ENCODE data around the gene MAMDC4.

The MAMDC4 gene

DNA sequence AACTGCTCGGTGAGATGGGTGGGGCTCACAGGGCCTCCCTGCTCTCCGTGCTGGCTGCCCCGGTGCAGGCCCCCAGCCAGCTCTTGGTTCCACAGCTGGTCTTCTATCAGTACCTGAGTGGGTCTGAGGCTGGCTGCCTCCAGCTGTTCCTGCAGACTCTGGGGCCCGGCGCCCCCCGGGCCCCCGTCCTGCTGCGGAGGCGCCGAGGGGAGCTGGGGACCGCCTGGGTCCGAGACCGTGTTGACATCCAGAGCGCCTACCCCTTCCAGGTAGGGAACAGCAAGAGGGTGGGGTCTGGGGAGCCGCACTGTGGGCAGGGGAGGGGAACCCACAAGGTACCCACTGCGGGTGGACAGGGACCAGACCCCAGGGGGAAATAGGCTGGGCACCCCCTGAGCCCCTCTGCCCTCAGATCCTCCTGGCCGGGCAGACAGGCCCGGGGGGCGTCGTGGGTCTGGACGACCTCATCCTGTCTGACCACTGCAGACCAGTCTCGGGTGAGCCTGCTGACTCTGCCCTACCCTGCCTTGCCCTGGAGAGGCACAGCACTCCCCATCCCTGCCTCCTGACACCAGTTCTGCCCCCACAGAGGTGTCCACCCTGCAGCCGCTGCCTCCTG, 2.8 kb downstream of the MAMDC4 start:
- Histone ChIP-seq H3K27ac (ENCODE audit: extremely low read depth, low read depth, low read length) (no peak overlapping the region), H3K4me1 (ENCODE audit: control insufficient read depth, insufficient read depth, low read length) (0 out of 2 replicates have a peak, but pooled peaks cover 2% of the 10 kb centered on the region)
- CTCF ChIA-PET: no interaction called here

DNA sequence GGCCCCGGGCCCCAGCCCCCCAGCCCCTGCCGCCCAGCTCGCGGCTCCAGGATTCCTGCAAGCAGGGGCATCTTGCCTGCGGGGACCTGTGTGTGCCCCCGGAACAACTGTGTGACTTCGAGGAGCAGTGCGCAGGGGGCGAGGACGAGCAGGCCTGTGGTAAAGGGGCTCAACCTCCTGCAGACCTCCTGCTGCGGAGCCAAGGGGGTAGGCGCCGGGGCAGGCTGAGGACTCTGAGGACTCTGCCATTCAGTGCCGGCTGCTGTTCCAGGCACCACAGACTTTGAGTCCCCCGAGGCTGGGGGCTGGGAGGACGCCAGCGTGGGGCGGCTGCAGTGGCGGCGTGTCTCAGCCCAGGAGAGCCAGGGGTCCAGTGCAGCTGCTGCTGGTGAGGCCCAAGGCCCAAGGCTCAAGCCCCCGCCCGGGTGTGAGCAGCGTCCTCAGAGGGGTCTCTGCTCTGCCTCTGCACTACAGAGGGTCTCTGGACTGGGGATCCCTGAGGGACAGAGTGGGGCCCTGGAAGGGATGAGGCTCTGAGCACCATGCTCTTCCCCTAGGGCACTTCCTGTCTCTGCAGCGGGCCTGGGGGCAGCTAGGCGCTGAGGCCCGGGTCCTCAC, 3.4 kb downstream of the MAMDC4 start:
- TF ChIP-seq GLIS2 (tag by site-specific recombination; IDR thresholded peaks at IDR 0.05): 0 out of 2 replicates have a peak, but pooled peaks have one; percentile 24
- TF ChIP-seq, protein P1, sequence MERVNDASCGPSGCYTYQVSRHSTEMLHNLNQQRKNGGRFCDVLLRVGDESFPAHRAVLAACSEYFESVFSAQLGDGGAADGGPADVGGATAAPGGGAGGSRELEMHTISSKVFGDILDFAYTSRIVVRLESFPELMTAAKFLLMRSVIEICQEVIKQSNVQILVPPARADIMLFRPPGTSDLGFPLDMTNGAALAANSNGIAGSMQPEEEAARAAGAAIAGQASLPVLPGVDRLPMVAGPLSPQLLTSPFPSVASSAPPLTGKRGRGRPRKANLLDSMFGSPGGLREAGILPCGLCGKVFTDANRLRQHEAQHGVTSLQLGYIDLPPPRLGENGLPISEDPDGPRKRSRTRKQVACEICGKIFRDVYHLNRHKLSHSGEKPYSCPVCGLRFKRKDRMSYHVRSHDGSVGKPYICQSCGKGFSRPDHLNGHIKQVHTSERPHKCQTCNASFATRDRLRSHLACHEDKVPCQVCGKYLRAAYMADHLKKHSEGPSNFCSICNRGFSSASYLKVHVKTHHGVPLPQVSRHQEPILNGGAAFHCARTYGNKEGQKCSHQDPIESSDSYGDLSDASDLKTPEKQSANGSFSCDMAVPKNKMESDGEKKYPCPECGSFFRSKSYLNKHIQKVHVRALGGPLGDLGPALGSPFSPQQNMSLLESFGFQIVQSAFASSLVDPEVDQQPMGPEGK (tag by site-specific recombination; IDR thresholded peaks at IDR 0.05): peak; percentile 32; the same call in 1 of the 2 replicates
- TF ChIP-seq ZNF223 (tag by site-specific recombination; IDR thresholded peaks at IDR 0.05): no peak
- Histone ChIP-seq H3K36me3 (ENCODE audit: control insufficient read depth in 2 of 2, insufficient read depth in 1 of 2, low read length in 2 of 2) (peaks cover 0 to 43% of the 10 kb centered on the region in 2 experiments; a peak in 1 of 3 replicates), H3K9me3 (ENCODE audit: control insufficient read depth, insufficient read depth, low read depth, low read length) (no peaks in the 10 kb centered on the region), H3K27ac (ENCODE audit: extremely low read depth, low read depth, low read length) (no peak overlapping the region), H3K4me3 (ENCODE audit: low read depth, low read length) (no peak overlapping the region), H3K4me1 (ENCODE audit: control insufficient read depth, insufficient read depth, low read length) (no peaks in the 10 kb centered on the region)
- ChIA-PET POLR2A (interaction anchor here (0.6 to 1.3 kb wide), 2 partner anchors 11 to 1225 kb away, joined by 3 to 5 read pairs; partner anchors contain the start of gene EDF1), CTCF (no interaction called here)

More for the DNA sequence above, 2.8 kb downstream of the MAMDC4 start:
- POLR2A ChIA-PET: interaction anchor here (0.6 to 1.3 kb wide), 2 partner anchors 11 to 1226 kb away, joined by 3 to 5 read pairs; partner anchors contain the start of gene EDF1
- Histone ChIP-seq H3K9me3 (ENCODE audit: control insufficient read depth, insufficient read depth, low read depth, low read length) (no peaks in the 10 kb centered on the region), H3K4me3 (ENCODE audit: low read depth, low read length) (no peak overlapping the region), H3K36me3 (ENCODE audit: control insufficient read depth in 2 of 2, insufficient read depth in 1 of 2, low read length in 2 of 2) (peaks cover 0 to 45% of the 10 kb centered on the region in 2 experiments; a peak in 1 of 3 replicates)
- TF ChIP-seq, protein P2, sequence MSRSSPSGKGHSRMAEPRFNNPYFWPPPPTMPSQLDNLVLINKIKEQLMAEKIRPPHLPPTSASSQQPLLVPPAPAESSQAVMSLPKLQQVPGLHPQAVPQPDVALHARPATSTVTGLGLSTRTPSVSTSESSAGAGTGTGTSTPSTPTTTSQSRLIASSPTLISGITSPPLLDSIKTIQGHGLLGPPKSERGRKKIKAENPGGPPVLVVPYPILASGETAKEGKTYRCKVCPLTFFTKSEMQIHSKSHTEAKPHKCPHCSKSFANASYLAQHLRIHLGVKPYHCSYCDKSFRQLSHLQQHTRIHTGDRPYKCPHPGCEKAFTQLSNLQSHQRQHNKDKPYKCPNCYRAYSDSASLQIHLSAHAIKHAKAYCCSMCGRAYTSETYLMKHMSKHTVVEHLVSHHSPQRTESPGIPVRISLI (tag by site-specific recombination; IDR thresholded peaks at IDR 0.05): no peak
- TF ChIP-seq ZNF155 (tag by site-specific recombination; IDR thresholded peaks at IDR 0.05): no peak
- no peak for TF ChIP-seq GFI1B (tag by site-specific recombination; IDR thresholded peaks at IDR 0.05)
- TF ChIP-seq, protein P3, sequence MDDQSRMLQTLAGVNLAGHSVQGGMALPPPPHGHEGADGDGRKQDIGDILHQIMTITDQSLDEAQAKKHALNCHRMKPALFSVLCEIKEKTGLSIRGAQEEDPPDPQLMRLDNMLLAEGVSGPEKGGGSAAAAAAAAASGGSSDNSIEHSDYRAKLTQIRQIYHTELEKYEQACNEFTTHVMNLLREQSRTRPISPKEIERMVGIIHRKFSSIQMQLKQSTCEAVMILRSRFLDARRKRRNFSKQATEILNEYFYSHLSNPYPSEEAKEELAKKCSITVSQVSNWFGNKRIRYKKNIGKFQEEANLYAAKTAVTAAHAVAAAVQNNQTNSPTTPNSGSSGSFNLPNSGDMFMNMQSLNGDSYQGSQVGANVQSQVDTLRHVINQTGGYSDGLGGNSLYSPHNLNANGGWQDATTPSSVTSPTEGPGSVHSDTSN (CRISPR knock-in tag; IDR thresholded peaks at IDR 0.05): no peak
- TF ChIP-seq KLF1 (tag by site-specific recombination; IDR thresholded peaks at IDR 0.05): no peak
- TF ChIP-seq ZNF341 (tag by site-specific recombination; IDR thresholded peaks at IDR 0.05; ENCODE audit: low read depth): no peak
- TF ChIP-seq ZNF214 (tag by site-specific recombination; IDR thresholded peaks at IDR 0.05; ENCODE audit: borderline replicate concordance): no peak
- TF ChIP-seq ZNF433 (tag by site-specific recombination; IDR thresholded peaks at IDR 0.05; ENCODE audit: low read depth): no peak
- TF ChIP-seq, protein P4, sequence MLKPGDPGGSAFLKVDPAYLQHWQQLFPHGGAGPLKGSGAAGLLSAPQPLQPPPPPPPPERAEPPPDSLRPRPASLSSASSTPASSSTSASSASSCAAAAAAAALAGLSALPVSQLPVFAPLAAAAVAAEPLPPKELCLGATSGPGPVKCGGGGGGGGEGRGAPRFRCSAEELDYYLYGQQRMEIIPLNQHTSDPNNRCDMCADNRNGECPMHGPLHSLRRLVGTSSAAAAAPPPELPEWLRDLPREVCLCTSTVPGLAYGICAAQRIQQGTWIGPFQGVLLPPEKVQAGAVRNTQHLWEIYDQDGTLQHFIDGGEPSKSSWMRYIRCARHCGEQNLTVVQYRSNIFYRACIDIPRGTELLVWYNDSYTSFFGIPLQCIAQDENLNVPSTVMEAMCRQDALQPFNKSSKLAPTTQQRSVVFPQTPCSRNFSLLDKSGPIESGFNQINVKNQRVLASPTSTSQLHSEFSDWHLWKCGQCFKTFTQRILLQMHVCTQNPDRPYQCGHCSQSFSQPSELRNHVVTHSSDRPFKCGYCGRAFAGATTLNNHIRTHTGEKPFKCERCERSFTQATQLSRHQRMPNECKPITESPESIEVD (tag by site-specific recombination; IDR thresholded peaks at IDR 0.05): no peak
- no peak for TF ChIP-seq ZNF549 (tag by site-specific recombination; IDR thresholded peaks at IDR 0.05)

DNA sequence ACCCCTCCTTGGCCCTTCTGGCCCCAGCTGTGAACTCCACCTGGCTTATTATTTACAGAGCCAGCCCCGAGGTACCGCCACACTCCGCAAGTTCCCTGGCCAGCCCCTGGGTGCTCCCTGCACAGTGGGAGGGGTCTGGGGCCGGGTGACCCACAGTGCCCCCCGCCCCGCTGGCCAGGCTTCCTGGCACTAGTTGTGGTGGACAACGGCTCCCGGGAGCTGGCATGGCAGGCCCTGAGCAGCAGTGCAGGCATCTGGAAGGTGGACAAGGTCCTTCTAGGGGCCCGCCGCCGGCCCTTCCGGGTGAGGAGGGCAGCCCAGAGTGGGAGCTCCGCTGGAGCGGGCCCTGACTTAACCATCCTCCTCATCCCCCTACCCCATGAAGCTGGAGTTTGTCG, 3.9 kb downstream of the MAMDC4 start:
- H3K4me1 ChIP-seq (ENCODE audit: control insufficient read depth, insufficient read depth, low read length): no peaks in the 10 kb centered on the region
- no peak overlapping the region for H3K4me3 ChIP-seq (ENCODE audit: low read depth, low read length)
- H3K36me3 ChIP-seq (ENCODE audit: control insufficient read depth in 2 of 2, insufficient read depth in 1 of 2, low read length in 2 of 2): peaks cover 0 to 43% of the 10 kb centered on the region in 2 experiments; a peak in 1 of 3 replicates
- POLR2A ChIA-PET: interaction anchor here (0.6 to 1.3 kb wide), 4 partner anchors 9 to 30 kb away, joined by 3 to 5 read pairs (median 4); partner anchors contain the start of genes EDF1 and TRAF2
- H3K9me3 ChIP-seq (ENCODE audit: control insufficient read depth, insufficient read depth, low read depth, low read length): no peaks in the 10 kb centered on the region
- H3K27ac ChIP-seq (ENCODE audit: extremely low read depth, low read depth, low read length): no peak overlapping the region
- CTCF ChIA-PET: interaction anchor here (0.5 to 0.7 kb wide), 2 partner anchors 120 to 173 kb away, joined by 4 to 5 read pairs; no protein-coding TSS in a partner anchor
- TF ChIP-seq ZNF324 (tag by site-specific recombination; IDR thresholded peaks at IDR 0.05): no peak
- no peak for TF ChIP-seq ZNF670 (tag by site-specific recombination; IDR thresholded peaks at IDR 0.05; ENCODE audit: low read depth)
- TF ChIP-seq TRIM28 (IDR thresholded peaks at IDR 0.05; ENCODE audit: borderline replicate concordance, low read length): no peak
- no peak for TF ChIP-seq ZBTB17 (tag by site-specific recombination; IDR thresholded peaks at IDR 0.05)
- TF ChIP-seq HOXD13 (CRISPR knock-in tag; IDR thresholded peaks at IDR 0.05; ENCODE audit: borderline replicate concordance): no peak
- TF ChIP-seq, protein P2 (tag by site-specific recombination; IDR thresholded peaks at IDR 0.05): no peak
- no peak for TF ChIP-seq KLF7 (tag by site-specific recombination; IDR thresholded peaks at IDR 0.05; ENCODE audit: borderline replicate concordance)
- TF ChIP-seq ZNF335 (tag by site-specific recombination; conservative IDR thresholded peaks at IDR 0.05): no peak
- TF ChIP-seq ZNF510 (tag by site-specific recombination; IDR thresholded peaks at IDR 0.05; ENCODE audit: insufficient replicate concordance): no peak
- TF ChIP-seq ZNF350 (tag by site-specific recombination; IDR thresholded peaks at IDR 0.05): no peak
